A549 (cell line): ENCODE results near the gene GALNT16.

ENCODE experiments used
- CTCF ChIP-seq: fragments of >200 bp; sonication (Bioruptor Twin); formaldehyde crosslinking; IDR thresholded peaks from 3 replicates; pipeline ENCODE4 v1.5.1; 2016
- E2F6 ChIP-seq: IDR thresholded peaks from 2 replicates; pipeline ENCODE4 v1.6.1; 2012; ENCODE audit warnings: low read depth, borderline replicate concordance
- HDAC2 ChIP-seq: fragments of 200-600 bp; sonication (generic); IDR thresholded peaks from 2 replicates; pipeline ENCODE4 v1.6.1; 2016
- HMGXB4 ChIP-seq: fragments of 250-450 bp; sonication (Bioruptor Pico); IDR thresholded peaks from 2 replicates; pipeline ENCODE4 v1.5.0; 2021; ENCODE audit warnings: mild to moderate bottlenecking, moderate library complexity, borderline replicate concordance
- JUN ChIP-seq, 2 experiments: fragments of >200 bp; sonication (Bioruptor Twin); formaldehyde crosslinking; IDR thresholded peaks; 2 replicates in 1 of 2; 3 replicates in 1 of 2; pipeline ENCODE4 v1.6.1; 2016 to 2017
- MAZ ChIP-seq: fragments of 150-350 bp; IDR thresholded peaks from 2 replicates; pipeline ENCODE4 v1.6.1; 2014; ENCODE audit warnings: antibody characterized with exemption, low read depth, low read length, borderline replicate concordance
- MYC ChIP-seq: IDR thresholded peaks from 2 replicates; pipeline ENCODE4 v1.6.1; 2012; ENCODE audit warnings: mild to moderate bottlenecking, inconsistent platforms, low read length, improper control_type of control experiment, borderline replicate concordance
- PBX3 ChIP-seq: IDR thresholded peaks from 2 replicates; pipeline ENCODE4 v1.6.1; 2012
- POLR2A ChIP-seq: IDR thresholded peaks from 2 replicates; pipeline ENCODE4 v1.6.1; 2012; ENCODE audit warnings: mild to moderate bottlenecking, low read length
- RAD21 ChIP-seq, 2 experiments: fragments of >200 bp in 1 of 2; sonication (Bioruptor Twin) in 1 of 2; formaldehyde crosslinking in 1 of 2; IDR thresholded peaks in 1 of 2; conservative IDR thresholded peaks in 1 of 2; 2 replicates in 1 of 2; 3 replicates in 1 of 2; pipeline ENCODE4 v1.6.1; 2012 to 2018; ENCODE audit warnings: inconsistent platforms in 1 of 2
- REST ChIP-seq: fragments of 200-600 bp; sonication (generic); IDR thresholded peaks from 2 replicates; pipeline ENCODE4 v1.6.1; 2016; ENCODE audit warnings: antibody characterized with exemption, mild to moderate bottlenecking, moderate library complexity
- TFCP2L1 ChIP-seq: fragments of 250-450 bp; sonication (Bioruptor Pico); IDR thresholded peaks from 2 replicates; pipeline ENCODE4 v1.5.0; 2021; ENCODE audit warnings: mild to moderate bottlenecking
- TP53 ChIP-seq: fragments of 250-450 bp; sonication (Bioruptor Pico); IDR thresholded peaks from 2 replicates; pipeline ENCODE4 v1.5.0; 2021; ENCODE audit warnings: mild to moderate bottlenecking, moderate library complexity
- ZSCAN20 ChIP-seq: fragments of 250-450 bp; sonication (Bioruptor Pico); IDR thresholded peaks from 2 replicates; pipeline ENCODE4 v1.8.0; 2022; ENCODE audit warnings: mild to moderate bottlenecking, moderate library complexity

- TF ChIP-seq PBX3 = no peak
- TF ChIP-seq POLR2A = no peak
- no peak for TF ChIP-seq JUN (IDR thresholded peaks at IDR 0.05)
- no peak for TF ChIP-seq CTCF
- no peak for TF ChIP-seq HDAC2
- TF ChIP-seq MYC = no peak
- TF ChIP-seq REST = no peak
- no peak for TF ChIP-seq TFCP2L1
- TF ChIP-seq E2F6 = no peak
- TF ChIP-seq MAZ = no peak
- TF ChIP-seq RAD21 (conservative IDR thresholded peaks at IDR 0.05 in 1 of 2, IDR thresholded peaks at IDR 0.05 in 1 of 2) = no peak
- no peak for TF ChIP-seq ZSCAN20
- no peak for TF ChIP-seq HMGXB4 (CRISPR knock-in tag)
- TF ChIP-seq TP53 (CRISPR knock-in tag) = no peak
Observed at GRCh38 chr14:69378274-69378673, 118.3 kb downstream of the GALNT16 start.
